ENCODE data around the gene PAK1.

GRCh38 chr11:77454867-77455655, 18.8 kb downstream of the PAK1 start:
- TF ChIP-seq CTCF (IDR thresholded peaks at IDR 0.05), result no peak
- TF ChIP-seq POLR2A (IDR thresholded peaks at IDR 0.05), result no peak
